ENCODE measurements around the gene FOXC1.

GRCh38 chr6:1620504-1621069, 10.9 kb downstream of the FOXC1 start:
- TF ChIP-seq CTCF (IDR thresholded peaks at IDR 0.05 in 2 of 3, conservative IDR thresholded peaks at IDR 0.05 in 1 of 3; ENCODE audit: borderline replicate concordance in 1 of 3, insufficient read depth in 1 of 3, low read depth in 2 of 3, low read length in 2 of 3) (no peak), EZH2 (IDR thresholded peaks at IDR 0.05) (no peak), TCF7L2 (IDR thresholded peaks at IDR 0.05; ENCODE audit: borderline replicate concordance, extremely low read depth, insufficient read depth, insufficient read length) (no peak), JUND (IDR thresholded peaks at IDR 0.05) (no peak), ATF3 (IDR thresholded peaks at IDR 0.05) (no peak), ZNF274 (IDR thresholded peaks at IDR 0.05; ENCODE audit: low read depth, low read length) (no peak), POLR2A (IDR thresholded peaks at IDR 0.05; ENCODE audit: borderline replicate concordance, extremely low read depth, insufficient read depth, insufficient read length) (no peak), EZH2phosphoT487 (IDR thresholded peaks at IDR 0.05; ENCODE audit: borderline replicate concordance) (no peak), ZBTB33 (IDR thresholded peaks at IDR 0.05; ENCODE audit: extremely low read depth, insufficient replicate concordance, low read length) (no peak)

All from HCT116 (cell line).